HepG2 (cell line): ENCODE measurements around the gene PPA1.

Source experiments
- CEBPG ChIP-seq: IDR thresholded peaks from 2 replicates; pipeline ENCODE4 v1.6.1; 2016
- FOXM1 ChIP-seq: sonication (generic); formaldehyde crosslinking; IDR thresholded peaks from 2 replicates; pipeline ENCODE4 v1.5.0; 2020; ENCODE audit warnings: missing genetic modification reagents
- GFI1 ChIP-seq: sonication (generic); formaldehyde crosslinking; IDR thresholded peaks from 2 replicates; pipeline ENCODE4 v1.5.0; 2020; ENCODE audit warnings: missing genetic modification reagents, mild to moderate bottlenecking, borderline replicate concordance
- MEIS1 ChIP-seq: sonication (generic); formaldehyde crosslinking; IDR thresholded peaks from 2 replicates; pipeline ENCODE4 v1.9.0; 2021; ENCODE audit warnings: mild to moderate bottlenecking, missing genetic modification reagents, moderate library complexity, borderline replicate concordance
- NFE2L2 ChIP-seq: fragments of 150-350 bp; IDR thresholded peaks from 2 replicates; pipeline ENCODE4 v1.6.1; 2014; ENCODE audit warnings: low read length
- PTBP1 ChIP-seq: fragments of 200-400 bp; formaldehyde crosslinking; IDR thresholded peaks from 2 replicates; pipeline ENCODE4 v1.6.1; 2018; ENCODE audit warnings: low read length, low read depth; ENCODE audit not compliant: poor library complexity, severe bottlenecking
- ZNF12 ChIP-seq: sonication (generic); formaldehyde crosslinking; IDR thresholded peaks from 2 replicates; pipeline ENCODE4 v1.5.0; 2020; ENCODE audit warnings: missing genetic modification reagents
- TF ChIP-seq, protein P1 (sequence below): sonication (generic); formaldehyde crosslinking; IDR thresholded peaks from 2 replicates; pipeline ENCODE4 v1.5.0; 2020; ENCODE audit warnings: missing genetic modification reagents

DNA sequence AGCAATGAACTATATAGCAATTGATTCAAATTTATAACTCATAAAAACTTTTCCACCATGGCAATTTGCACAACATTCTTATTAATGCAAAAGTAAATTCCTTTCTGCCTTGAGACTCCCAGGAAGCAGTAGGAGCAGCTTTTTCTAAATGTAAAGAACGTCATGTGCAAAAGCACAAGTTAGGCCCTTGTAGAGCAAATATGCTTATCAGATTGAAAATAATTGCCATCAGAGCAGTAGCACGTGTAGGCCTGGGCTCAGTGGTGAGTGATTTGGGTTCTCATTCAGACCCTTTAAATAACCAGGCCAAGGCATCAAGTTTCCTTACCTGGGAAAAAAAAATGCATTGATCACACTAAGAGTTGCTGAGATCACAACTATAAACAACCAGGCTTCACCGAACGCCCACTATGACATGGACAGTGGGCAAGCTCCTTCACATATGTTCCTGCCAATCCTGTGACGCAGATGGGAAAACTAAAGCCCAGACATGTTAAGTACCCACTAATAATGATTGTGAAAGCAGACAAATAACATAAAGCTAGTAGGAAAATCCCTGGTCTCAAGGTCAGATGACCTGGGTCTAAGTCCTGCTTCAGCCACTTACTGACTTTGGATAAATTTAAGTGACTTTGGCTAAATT lies 40.8 kb downstream of the PPA1 start:
- TF ChIP-seq PTBP1 (no peak), MEIS1 (CRISPR knock-in tag) (no peak), NFE2L2 (no peak), ZNF12 (CRISPR knock-in tag) (no peak), GFI1 (no peak), FOXM1 (CRISPR knock-in tag) (no peak), CEBPG (CRISPR knock-in tag) (no peak)
- TF ChIP-seq, protein P1, sequence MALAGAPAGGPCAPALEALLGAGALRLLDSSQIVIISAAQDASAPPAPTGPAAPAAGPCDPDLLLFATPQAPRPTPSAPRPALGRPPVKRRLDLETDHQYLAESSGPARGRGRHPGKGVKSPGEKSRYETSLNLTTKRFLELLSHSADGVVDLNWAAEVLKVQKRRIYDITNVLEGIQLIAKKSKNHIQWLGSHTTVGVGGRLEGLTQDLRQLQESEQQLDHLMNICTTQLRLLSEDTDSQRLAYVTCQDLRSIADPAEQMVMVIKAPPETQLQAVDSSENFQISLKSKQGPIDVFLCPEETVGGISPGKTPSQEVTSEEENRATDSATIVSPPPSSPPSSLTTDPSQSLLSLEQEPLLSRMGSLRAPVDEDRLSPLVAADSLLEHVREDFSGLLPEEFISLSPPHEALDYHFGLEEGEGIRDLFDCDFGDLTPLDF (CRISPR knock-in tag), result no peak
